Keratinocyte (primary cell): ENCODE results near the gene CAMKMT. TPM values are rescaled to one million over a fixed set of nuclear protein-coding genes. Genes with fewer than 3 reads are reported as not detected.
A peak's percentile ranks its signal among the peaks of the same experiment; 100 is the strongest.

Experiments used
- DNase-seq: peaks from one replicate; pipeline ENCODE4 v3.0.0-alpha.2; 2011; ENCODE audit warnings: low read depth, missing footprints, low spot score
- FAIRE-seq: peaks from 2 replicates; lab custom pipeline; 2011; peaks lifted over from hg19 to GRCh38; lab: Jason Lieb, UNC
- H2AFZ ChIP-seq: 2 replicates; pipeline ENCODE4 v1.6.0; 2012; ENCODE audit warnings: low read length, control low read depth, inconsistent platforms; ENCODE audit not compliant: control insufficient read depth
- H3K27ac ChIP-seq: 2 replicates; pipeline ENCODE4 v1.5.1; 2011; ENCODE audit warnings: low read length; ENCODE audit not compliant: control insufficient read depth, insufficient read depth
- H3K27me3 ChIP-seq: 3 replicates; pipeline ENCODE4 v1.6.0; 2011; ENCODE audit warnings: low read length; ENCODE audit not compliant: control insufficient read depth, insufficient read depth; ENCODE audit errors: extremely low read depth
- H3K36me3 ChIP-seq, 2 experiments: 2 replicates in 1 of 2; 3 replicates in 1 of 2; pipeline ENCODE4 v1.5.1; 2011; ENCODE audit warnings: low read length in 2 of 2, mild to moderate bottlenecking in 1 of 2; ENCODE audit not compliant: control insufficient read depth in 2 of 2, insufficient read depth in 2 of 2; ENCODE audit errors: extremely low read depth in 1 of 2
- H3K4me1 ChIP-seq: 3 replicates; pipeline ENCODE4 v1.5.1; 2011; ENCODE audit warnings: low read length; ENCODE audit not compliant: control insufficient read depth, insufficient read depth; ENCODE audit errors: extremely low read depth
- H3K4me2 ChIP-seq: 3 replicates; pipeline ENCODE4 v1.6.0; 2011; ENCODE audit warnings: low read depth, low read length; ENCODE audit not compliant: control insufficient read depth, insufficient read depth; ENCODE audit errors: extremely low read depth
- H3K4me3 ChIP-seq, 3 experiments: fragments of 200-600 bp in 1 of 3; sonication (generic) in 1 of 3; 2 replicates in 2 of 3; 3 replicates in 1 of 3; pipeline ENCODE4 v1.5.1; 2011 to 2016; ENCODE audit warnings: low read length in 3 of 3, mild to moderate bottlenecking in 3 of 3, control low read depth in 2 of 3, inconsistent platforms in 1 of 3, low read depth in 1 of 3, mixed read lengths in 1 of 3, mixed run types in 1 of 3, moderate library complexity in 1 of 3; ENCODE audit not compliant: control insufficient read depth in 2 of 3, insufficient read depth in 2 of 3; ENCODE audit errors: extremely low read depth in 1 of 3
- H3K79me2 ChIP-seq: 2 replicates; pipeline ENCODE4 v1.6.0; 2012; ENCODE audit warnings: low read length; ENCODE audit not compliant: control insufficient read depth, insufficient read depth
- H3K9ac ChIP-seq: 3 replicates; pipeline ENCODE4 v1.6.0; 2011; ENCODE audit warnings: low read length; ENCODE audit not compliant: control insufficient read depth, insufficient read depth; ENCODE audit errors: extremely low read depth
- H3K9me1 ChIP-seq: 3 replicates; pipeline ENCODE4 v1.6.0; 2011; ENCODE audit warnings: low read length; ENCODE audit not compliant: control insufficient read depth, insufficient read depth; ENCODE audit errors: extremely low read depth
- H3K9me3 ChIP-seq: 2 replicates; pipeline ENCODE4 v1.5.1; 2012; ENCODE audit warnings: low read depth, low read length; ENCODE audit not compliant: control insufficient read depth
- H4K20me1 ChIP-seq: 3 replicates; pipeline ENCODE4 v1.6.0; 2011; ENCODE audit warnings: low read length; ENCODE audit not compliant: control insufficient read depth, insufficient read depth; ENCODE audit errors: extremely low read depth
- EZH2 ChIP-seq: IDR thresholded peaks from one replicate; pipeline ENCODE4 v1.6.1; 2012; ENCODE audit warnings: inconsistent platforms, mild to moderate bottlenecking, low read length, moderate library complexity
- dilution Hi-C: fragments of 300-500 bp; cut with MboI; formaldehyde crosslinking; loops from one replicate; pipeline ENCODE4 v1.7.0; 2020; ENCODE audit warnings: low sequenced_read_pairs; ENCODE audit not compliant: extremely low pct_ligation_motif_present
- polyA plus RNA-seq, 5 experiments: library from polyadenylated mRNA; depleted of rRNA in 3 of 5; stranded (reverse) in 3 of 5; stranded (forward) in 1 of 5; unstranded in 1 of 5; fragments of >200 nt; gene quantifications; 1 replicate in 1 of 5; 2 replicates in 3 of 5; 3 replicates in 1 of 5; pipeline versions ENCODE4 v1.2.1 to v1.2.3, GENCODE V29; 2011 to 2012; ENCODE audit warnings: missing spikeins in 2 of 5, low read depth in 1 of 5, low replicate concordance in 1 of 5
- TF ChIP-seq, protein P1 (sequence below), 3 experiments: IDR thresholded peaks in 1 of 3; conservative IDR thresholded peaks in 1 of 3; optimal IDR thresholded peaks in 1 of 3; 2 replicates in 2 of 3; 3 replicates in 1 of 3; pipeline versions ENCODE3 to v1.5.1; 2011; ENCODE audit warnings: low read length in 3 of 3, mild to moderate bottlenecking in 3 of 3, moderate library complexity in 2 of 3, control low read depth in 1 of 3, inconsistent platforms in 1 of 3; ENCODE audit not compliant: insufficient read depth in 2 of 3; ENCODE audit errors: extremely low read depth in 1 of 3

The CAMKMT gene
- polyA plus RNA-seq, 1 donor (not counting 4 experiments of a cell fraction or from before 2014, with no cell fraction given), result 9.9 TPM

DNA sequence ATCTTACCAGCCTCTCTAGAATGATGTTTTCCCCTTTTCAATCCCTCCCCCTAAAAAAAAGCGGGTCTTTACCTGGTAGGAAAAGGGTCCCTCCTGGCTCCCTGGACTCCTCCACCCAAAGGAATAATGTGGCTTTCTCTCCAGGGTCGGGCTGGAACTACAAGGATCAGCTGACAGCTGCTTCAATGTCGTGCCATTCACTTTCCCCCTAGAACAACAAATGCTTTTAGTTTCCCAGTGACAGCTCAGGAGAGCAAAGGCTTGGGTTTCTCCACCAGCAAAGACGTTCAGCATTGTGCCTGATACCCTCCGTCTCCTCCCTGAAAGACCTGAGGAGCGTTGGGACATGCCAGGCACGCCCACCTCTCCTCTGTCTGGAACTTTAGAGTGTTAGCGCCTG is 405.9 kb downstream of the CAMKMT start:
- peaks cover 21% of the 10 kb centered on the region for H3K27me3 ChIP-seq
- H3K4me2 ChIP-seq, result no peak overlapping the region
- no peak overlapping the region for H3K9ac ChIP-seq
- no peaks in the 10 kb centered on the region for H3K36me3 ChIP-seq
- no peaks in the 10 kb centered on the region for H3K9me3 ChIP-seq
- no peaks in the 10 kb centered on the region for H4K20me1 ChIP-seq
- FAIRE-seq (no peak), DNase-seq (no peak)
- dilution Hi-C loops, result no loop called here
- no peaks in the 10 kb centered on the region for H3K4me1 ChIP-seq
- H2AFZ ChIP-seq, result no peak overlapping the region
- H3K27ac ChIP-seq, result no peak overlapping the region
- no peaks in the 10 kb centered on the region for H3K9me1 ChIP-seq
- TF ChIP-seq, protein P1, sequence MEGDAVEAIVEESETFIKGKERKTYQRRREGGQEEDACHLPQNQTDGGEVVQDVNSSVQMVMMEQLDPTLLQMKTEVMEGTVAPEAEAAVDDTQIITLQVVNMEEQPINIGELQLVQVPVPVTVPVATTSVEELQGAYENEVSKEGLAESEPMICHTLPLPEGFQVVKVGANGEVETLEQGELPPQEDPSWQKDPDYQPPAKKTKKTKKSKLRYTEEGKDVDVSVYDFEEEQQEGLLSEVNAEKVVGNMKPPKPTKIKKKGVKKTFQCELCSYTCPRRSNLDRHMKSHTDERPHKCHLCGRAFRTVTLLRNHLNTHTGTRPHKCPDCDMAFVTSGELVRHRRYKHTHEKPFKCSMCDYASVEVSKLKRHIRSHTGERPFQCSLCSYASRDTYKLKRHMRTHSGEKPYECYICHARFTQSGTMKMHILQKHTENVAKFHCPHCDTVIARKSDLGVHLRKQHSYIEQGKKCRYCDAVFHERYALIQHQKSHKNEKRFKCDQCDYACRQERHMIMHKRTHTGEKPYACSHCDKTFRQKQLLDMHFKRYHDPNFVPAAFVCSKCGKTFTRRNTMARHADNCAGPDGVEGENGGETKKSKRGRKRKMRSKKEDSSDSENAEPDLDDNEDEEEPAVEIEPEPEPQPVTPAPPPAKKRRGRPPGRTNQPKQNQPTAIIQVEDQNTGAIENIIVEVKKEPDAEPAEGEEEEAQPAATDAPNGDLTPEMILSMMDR (optimal IDR thresholded peaks at IDR 0.05 in 1 of 3, IDR thresholded peaks at IDR 0.05 in 1 of 3, conservative IDR thresholded peaks at IDR 0.05 in 1 of 3; ENCODE audit: extremely low read depth in 1 of 3, insufficient read depth in 2 of 3, low read length in 3 of 3), result no peak
- TF ChIP-seq EZH2, result no peak
- no peak overlapping the region for H3K4me3 ChIP-seq
- H3K79me2 ChIP-seq, result no peaks in the 10 kb centered on the region

DNA sequence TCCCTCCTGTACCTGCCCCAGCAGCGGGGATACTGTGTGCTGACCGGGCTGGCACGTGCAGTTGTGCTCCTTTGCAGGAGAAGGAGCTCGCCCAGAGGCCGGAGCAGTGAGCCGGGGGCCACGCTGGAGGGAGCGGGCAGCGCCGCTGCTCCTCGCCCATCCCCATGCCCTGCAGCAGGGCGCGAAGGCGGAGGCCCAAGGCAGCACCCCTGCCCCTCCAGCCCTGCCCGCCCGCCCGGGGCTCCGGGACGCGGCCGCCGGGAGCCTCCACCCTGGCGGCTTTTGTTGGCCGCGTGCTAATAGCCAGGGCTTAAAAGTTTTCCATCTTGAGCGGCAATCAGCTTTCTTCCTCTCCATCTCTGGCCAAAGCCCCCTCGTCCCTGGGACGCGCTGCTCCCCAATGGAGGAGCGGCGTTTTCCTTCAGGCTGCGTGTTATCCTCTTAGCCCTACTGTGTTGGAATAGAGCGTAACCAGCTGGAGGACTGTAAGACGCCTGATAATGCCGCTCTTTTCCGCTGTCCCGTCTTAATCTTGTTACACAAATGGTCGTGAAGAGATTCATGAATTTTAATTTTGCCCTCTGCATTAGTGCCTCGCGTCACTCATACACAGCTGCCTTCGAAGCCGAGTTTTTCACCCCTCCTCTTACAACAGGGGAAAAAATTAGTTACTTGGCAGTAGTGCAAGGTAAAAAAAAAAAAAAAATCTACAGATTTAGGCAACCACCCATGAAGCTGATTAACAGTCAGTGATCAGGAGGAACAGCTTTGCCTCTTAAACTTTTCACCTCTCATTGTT is 406.9 kb downstream of the CAMKMT start:
- dilution Hi-C loops, result no loop called here
- no peaks in the 10 kb centered on the region for H3K36me3 ChIP-seq
- FAIRE-seq, result no peak
- no peaks in the 10 kb centered on the region for H4K20me1 ChIP-seq
- H3K9me3 ChIP-seq, result no peaks in the 10 kb centered on the region
- peak overlapping the region; percentile 64 for H3K4me2 ChIP-seq
- H3K27ac ChIP-seq, result no peak overlapping the region
- H2AFZ ChIP-seq, result no peak overlapping the region
- H3K9me1 ChIP-seq, result no peaks in the 10 kb centered on the region
- H3K79me2 ChIP-seq, result no peaks in the 10 kb centered on the region
- no peak for DNase-seq
- no peak overlapping the region for H3K9ac ChIP-seq
- TF ChIP-seq, protein P1 (optimal IDR thresholded peaks at IDR 0.05 in 1 of 3, IDR thresholded peaks at IDR 0.05 in 1 of 3, conservative IDR thresholded peaks at IDR 0.05 in 1 of 3; ENCODE audit: extremely low read depth in 1 of 3, insufficient read depth in 2 of 3, low read length in 3 of 3), result no peak
- peak; percentile 98 for TF ChIP-seq EZH2
- H3K4me3 ChIP-seq, result no peak overlapping the region
- H3K4me1 ChIP-seq, result no peaks in the 10 kb centered on the region
- peaks cover 21% of the 10 kb centered on the region for H3K27me3 ChIP-seq
